ENCODE measurements around the gene MAP4K3.
"Not testable (repeated sequence)": the region's sequence is repeated elsewhere in the genome, so short reads cannot be mapped to it uniquely, and the experiment has no call there.

The MAP4K3 gene

DNA sequence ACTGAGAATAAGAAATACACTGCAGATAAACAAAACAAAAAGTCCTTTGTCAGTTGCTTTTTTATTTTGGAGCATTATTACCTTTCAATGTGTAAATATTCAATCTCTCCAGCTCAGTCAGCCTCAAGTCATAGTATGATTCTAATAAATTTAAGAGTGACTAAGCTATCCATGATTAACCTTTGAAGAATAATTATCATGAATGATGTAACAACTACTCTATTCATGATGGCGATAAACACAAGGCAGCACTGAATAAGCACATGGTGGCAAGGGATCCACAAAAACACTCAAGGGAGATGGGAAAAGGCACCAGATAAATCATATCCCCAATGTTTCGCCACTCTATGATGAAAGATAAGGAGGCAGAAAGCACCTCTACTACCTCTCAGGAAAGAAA lies 67.0 kb downstream of the MAP4K3 start:
- Histone ChIP-seq H3K27me3 (no peaks in the 10 kb centered on the region), H3K9me3 (no peaks in the 10 kb centered on the region), H3K4me3 (ENCODE audit: low read depth, low read length) (no peak overlapping the region), H3K36me3 (peaks cover 5% of the 10 kb centered on the region; the same call in 1 of the 2 replicates), H3K4me1 (no peaks in the 10 kb centered on the region)
- TF ChIP-seq, protein P1, sequence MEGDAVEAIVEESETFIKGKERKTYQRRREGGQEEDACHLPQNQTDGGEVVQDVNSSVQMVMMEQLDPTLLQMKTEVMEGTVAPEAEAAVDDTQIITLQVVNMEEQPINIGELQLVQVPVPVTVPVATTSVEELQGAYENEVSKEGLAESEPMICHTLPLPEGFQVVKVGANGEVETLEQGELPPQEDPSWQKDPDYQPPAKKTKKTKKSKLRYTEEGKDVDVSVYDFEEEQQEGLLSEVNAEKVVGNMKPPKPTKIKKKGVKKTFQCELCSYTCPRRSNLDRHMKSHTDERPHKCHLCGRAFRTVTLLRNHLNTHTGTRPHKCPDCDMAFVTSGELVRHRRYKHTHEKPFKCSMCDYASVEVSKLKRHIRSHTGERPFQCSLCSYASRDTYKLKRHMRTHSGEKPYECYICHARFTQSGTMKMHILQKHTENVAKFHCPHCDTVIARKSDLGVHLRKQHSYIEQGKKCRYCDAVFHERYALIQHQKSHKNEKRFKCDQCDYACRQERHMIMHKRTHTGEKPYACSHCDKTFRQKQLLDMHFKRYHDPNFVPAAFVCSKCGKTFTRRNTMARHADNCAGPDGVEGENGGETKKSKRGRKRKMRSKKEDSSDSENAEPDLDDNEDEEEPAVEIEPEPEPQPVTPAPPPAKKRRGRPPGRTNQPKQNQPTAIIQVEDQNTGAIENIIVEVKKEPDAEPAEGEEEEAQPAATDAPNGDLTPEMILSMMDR (IDR thresholded peaks at IDR 0.05; ENCODE audit: low read depth, low read length) = no peak
- DNase-seq = no peak

DNA sequence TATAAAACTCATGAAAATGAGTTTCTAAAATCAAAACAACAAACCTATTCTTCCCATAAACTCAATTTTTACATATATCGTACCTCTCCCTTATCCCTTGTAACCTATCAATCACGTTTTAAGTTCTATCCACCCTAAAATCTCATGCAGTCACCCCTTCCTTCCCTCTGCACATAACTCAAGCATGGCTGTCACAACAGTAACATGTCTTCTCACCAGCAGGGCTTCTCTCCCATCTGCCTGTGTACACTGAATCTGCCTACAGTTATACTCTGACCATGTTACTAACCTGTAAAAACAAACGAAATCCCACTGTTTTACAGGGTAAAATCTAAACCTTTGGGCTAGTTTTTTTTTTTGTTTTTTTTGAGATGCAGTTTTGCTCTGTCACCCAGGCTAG lies 68.2 kb downstream of the MAP4K3 start:
- DNase-seq = no peak
- Histone ChIP-seq H3K27me3 (no peaks in the 10 kb centered on the region), H3K9me3 (no peaks in the 10 kb centered on the region), H3K4me1 (no peaks in the 10 kb centered on the region), H3K36me3 (peaks cover 5% of the 10 kb centered on the region; the same call in 1 of the 2 replicates), H3K4me3 (ENCODE audit: low read depth, low read length) (no peak overlapping the region)
- TF ChIP-seq, protein P1 (IDR thresholded peaks at IDR 0.05; ENCODE audit: low read depth, low read length) = no peak

DNA sequence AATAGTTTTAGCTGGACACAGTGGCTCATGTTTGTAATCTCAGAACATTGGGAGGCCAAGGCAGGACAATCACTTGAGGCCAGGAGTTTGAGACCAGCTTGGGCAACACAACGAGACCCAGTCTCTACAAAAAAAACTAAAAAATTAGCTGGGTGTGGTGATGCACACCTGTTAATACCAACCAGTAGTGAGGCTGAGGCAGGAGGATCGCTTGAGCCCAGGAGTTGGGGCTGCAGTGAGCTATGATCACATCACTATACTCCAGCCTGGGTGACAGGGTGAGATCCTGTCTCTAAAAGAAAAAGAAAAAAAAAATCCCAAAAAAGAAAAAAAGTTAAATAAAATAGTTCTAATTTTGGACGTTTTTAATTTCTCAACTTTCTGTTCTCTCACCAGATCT lies 68.7 kb downstream of the MAP4K3 start:
- H3K27me3 ChIP-seq = no peaks in the 10 kb centered on the region
- no peak overlapping the region for H3K4me3 ChIP-seq (ENCODE audit: low read depth, low read length)
- H3K36me3 ChIP-seq = peaks cover 5% of the 10 kb centered on the region; the same call in 1 of the 2 replicates
- H3K4me1 ChIP-seq = no peaks in the 10 kb centered on the region
- no peaks in the 10 kb centered on the region for H3K9me3 ChIP-seq
- DNase-seq = no peak
- TF ChIP-seq, protein P1 (IDR thresholded peaks at IDR 0.05; ENCODE audit: low read depth, low read length) = no peak

DNA sequence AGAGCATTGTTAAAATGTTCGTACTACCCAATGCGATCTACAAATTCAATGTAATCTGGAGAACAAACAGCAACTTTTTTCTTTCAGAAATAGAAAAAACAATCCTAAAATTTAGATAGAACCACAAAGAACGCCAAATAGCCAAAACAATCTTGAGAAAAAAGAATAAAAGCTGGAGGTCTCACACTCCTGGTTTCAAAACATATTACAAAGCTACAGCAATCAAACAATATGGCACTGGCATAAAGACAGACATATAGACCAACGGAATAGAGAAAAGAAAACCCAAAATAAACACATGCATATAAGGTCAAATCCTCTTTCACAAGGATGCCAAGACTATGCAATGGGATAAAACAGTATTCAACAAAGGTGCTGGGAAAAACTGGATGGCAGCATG lies 74.5 kb downstream of the MAP4K3 start:
- TF ChIP-seq, protein P1 (IDR thresholded peaks at IDR 0.05; ENCODE audit: low read depth, low read length) = no peak
- Histone ChIP-seq H3K27me3 (no peaks in the 10 kb centered on the region), H3K4me1 (no peaks in the 10 kb centered on the region), H3K9me3 (peaks cover 6% of the 10 kb centered on the region), H3K4me3 (ENCODE audit: low read depth, low read length) (no peak overlapping the region), H3K36me3 (no peaks in the 10 kb centered on the region; the same call in 1 of the 2 replicates)
- no peak for DNase-seq

DNA sequence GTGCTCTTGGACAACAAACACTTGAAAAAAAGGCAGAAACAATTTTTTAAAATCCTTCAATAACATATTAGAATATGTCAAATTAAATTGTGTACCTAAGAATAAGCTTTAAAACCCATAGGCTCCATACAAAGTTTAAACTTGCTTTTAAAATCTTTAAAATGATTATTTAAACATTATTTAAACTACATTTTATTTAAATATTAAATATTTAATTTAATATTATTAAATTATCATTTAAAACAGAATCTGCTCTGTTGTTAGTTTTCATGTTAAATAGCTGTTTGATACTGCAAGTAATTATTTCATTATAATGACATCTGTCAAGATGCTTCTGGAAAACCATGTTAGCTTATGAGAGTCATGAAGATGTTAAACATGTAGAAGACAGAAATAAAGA lies 75.6 kb downstream of the MAP4K3 start:
- Histone ChIP-seq H3K27me3 (no peaks in the 10 kb centered on the region), H3K4me1 (no peaks in the 10 kb centered on the region), H3K4me3 (ENCODE audit: low read depth, low read length) (no peak overlapping the region), H3K9me3 (peaks cover 6% of the 10 kb centered on the region), H3K36me3 (no peaks in the 10 kb centered on the region; the same call in 1 of the 2 replicates)
- TF ChIP-seq, protein P1 (IDR thresholded peaks at IDR 0.05; ENCODE audit: low read depth, low read length) = no peak
- no peak for DNase-seq

DNA sequence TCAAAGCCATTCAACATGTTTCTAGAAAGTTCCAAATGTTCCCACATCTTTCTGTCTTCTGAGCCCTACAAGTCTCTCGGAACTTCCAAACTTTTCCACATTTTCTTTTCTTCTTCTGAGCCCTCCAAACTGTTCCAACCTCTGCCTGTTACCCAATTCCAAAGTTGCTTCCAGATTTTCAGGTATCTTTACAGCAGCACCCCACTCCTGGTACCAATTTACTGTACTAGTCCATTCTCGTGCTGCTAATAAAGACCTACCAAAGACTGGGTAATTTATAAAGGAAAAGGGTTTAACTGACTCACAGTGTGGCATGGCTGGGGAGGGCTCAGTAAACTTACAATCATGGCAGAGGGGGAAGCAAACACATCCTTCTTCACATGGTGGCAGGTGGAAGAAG lies 76.7 kb downstream of the MAP4K3 start:
- not testable (repeated sequence) for H3K4me1 ChIP-seq; DNase-seq; H3K36me3 ChIP-seq; H3K4me3 ChIP-seq (ENCODE audit: low read depth, low read length); H3K9me3 ChIP-seq; H3K27me3 ChIP-seq
